Measurements from ENCODE around the gene RAB4A. TPM values are rescaled to one million over a fixed set of nuclear protein-coding genes. Genes with fewer than 3 reads are reported as not detected.
A peak's percentile ranks its signal among the peaks of the same experiment; 100 is the strongest.

The RAB4A gene
- polyA plus RNA-seq, 3 donors = 22.3 to 34.8 (median 34.5) TPM

DNA sequence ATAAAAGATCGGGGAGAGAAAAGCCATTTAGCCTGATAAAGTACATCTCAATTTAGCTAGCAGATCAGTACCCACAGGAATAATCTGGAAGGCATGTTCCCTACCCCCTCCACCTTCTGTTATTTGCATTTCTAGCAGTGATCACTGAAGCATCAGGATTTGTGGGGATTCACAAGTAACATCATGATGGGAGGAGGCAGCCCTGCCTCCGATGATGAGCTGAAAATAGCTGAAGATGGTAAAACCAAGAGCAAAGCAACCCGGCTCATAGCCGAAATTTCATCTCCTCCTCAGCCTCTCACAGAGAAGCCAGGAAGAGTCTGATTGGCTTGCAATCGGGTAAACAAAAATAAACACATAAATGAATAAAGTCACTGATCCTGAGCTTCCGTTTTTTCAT, 69.6 kb downstream of the RAB4A start:
- H3K27me3 Mint-ChIP-seq (ENCODE audit: low read depth in 3 of 3) = peaks cover 0 to 3% (median 2%) of the 10 kb centered on the region in 3 donors
- peak overlapping the region in 4 of 7 donors; percentile 69 to 94 (median 84) for H3K27ac Mint-ChIP-seq
- no peaks in the 10 kb centered on the region for H3K9me3 ChIP-seq (replicated peaks in 1 of 2; ENCODE audit: control insufficient read depth in 1 of 2, insufficient read depth in 1 of 2, low read length in 2 of 2)
- H3K9ac ChIP-seq (ENCODE audit: insufficient read depth, low read length, poor library complexity, severe bottlenecking) = no peak overlapping the region
- 88% methylated on average over 3 of the region's 6 CpGs for WGBS (ENCODE audit: insufficient coverage)
- H4K20me1 ChIP-seq (ENCODE audit: insufficient read depth, low read length) = peaks cover 30% of the 10 kb centered on the region
- no peak for DNase-seq
- no peak overlapping the region for H3K27ac ChIP-seq (ENCODE audit: low read depth in 1 of 2, low read length in 2 of 2)
- H3K4me2 ChIP-seq (replicated peaks; ENCODE audit: extremely low read depth, low read length, poor library complexity, severe bottlenecking) = peak overlapping the region; percentile 93
- H2AFZ ChIP-seq (ENCODE audit: insufficient read depth, low read depth, low read length, poor library complexity, severe bottlenecking) = no peak overlapping the region
- H3K4me1 Mint-ChIP-seq = peaks cover 57% of the 10 kb centered on the region
- intact Hi-C loops (cut with micrococcal nuclease) = loop anchor here (5.0 kb wide), 2 partner anchors 68 to 73 kb away; partner anchors contain the start of gene RAB4A (in 1 of the 2)
- H3K27me3 ChIP-seq (ENCODE audit: control insufficient read depth in 2 of 2, insufficient read depth in 2 of 2, low read length in 2 of 2) = no peaks in the 10 kb centered on the region
- H3K4me1 ChIP-seq (ENCODE audit: control insufficient read depth in 1 of 2, insufficient read depth in 2 of 2, low read length in 2 of 2) = peaks cover 38 to 56% of the 10 kb centered on the region in 2 donors
- H3K79me2 ChIP-seq (ENCODE audit: insufficient read depth, low read length) = peaks cover 66% of the 10 kb centered on the region
- peaks cover 2% of the 10 kb centered on the region in 2 donors for H3K36me3 ChIP-seq (replicated peaks in 1 of 2; ENCODE audit: control insufficient read depth in 1 of 2, insufficient read depth in 2 of 2, low read length in 2 of 2)
- TF ChIP-seq, protein P1, sequence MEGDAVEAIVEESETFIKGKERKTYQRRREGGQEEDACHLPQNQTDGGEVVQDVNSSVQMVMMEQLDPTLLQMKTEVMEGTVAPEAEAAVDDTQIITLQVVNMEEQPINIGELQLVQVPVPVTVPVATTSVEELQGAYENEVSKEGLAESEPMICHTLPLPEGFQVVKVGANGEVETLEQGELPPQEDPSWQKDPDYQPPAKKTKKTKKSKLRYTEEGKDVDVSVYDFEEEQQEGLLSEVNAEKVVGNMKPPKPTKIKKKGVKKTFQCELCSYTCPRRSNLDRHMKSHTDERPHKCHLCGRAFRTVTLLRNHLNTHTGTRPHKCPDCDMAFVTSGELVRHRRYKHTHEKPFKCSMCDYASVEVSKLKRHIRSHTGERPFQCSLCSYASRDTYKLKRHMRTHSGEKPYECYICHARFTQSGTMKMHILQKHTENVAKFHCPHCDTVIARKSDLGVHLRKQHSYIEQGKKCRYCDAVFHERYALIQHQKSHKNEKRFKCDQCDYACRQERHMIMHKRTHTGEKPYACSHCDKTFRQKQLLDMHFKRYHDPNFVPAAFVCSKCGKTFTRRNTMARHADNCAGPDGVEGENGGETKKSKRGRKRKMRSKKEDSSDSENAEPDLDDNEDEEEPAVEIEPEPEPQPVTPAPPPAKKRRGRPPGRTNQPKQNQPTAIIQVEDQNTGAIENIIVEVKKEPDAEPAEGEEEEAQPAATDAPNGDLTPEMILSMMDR (IDR thresholded peaks at IDR 0.05) = no peak
- peak overlapping the region in 1 of 3 experiments; percentile 84 for H3K4me3 ChIP-seq (replicated peaks in 1 of 3; ENCODE audit: low read depth in 2 of 3, low read length in 3 of 3)
- H3K9me3 Mint-ChIP-seq = peaks cover 0 to 6% (median 4%) of the 10 kb centered on the region in 7 donors
- H3K4me3 Mint-ChIP-seq = peak overlapping the region; percentile 91 to 93
- H3K36me3 Mint-ChIP-seq = peaks cover 5 to 11% of the 10 kb centered on the region in 2 donors

- under 1% methylated on average over 89 of the region's 103 CpGs for WGBS (ENCODE audit: insufficient coverage)
- H3K27ac Mint-ChIP-seq = peak overlapping the region; percentile 87 to 97 (median 94)
- intact Hi-C loops (cut with micrococcal nuclease) = loop anchor here (2.0 to 5.0 kb wide), 3 partner anchors 70 to 171 kb away; partner anchors contain the start of gene RAB4A (in 1 of the 2)
- Histone ChIP-seq H3K4me2 (replicated peaks; ENCODE audit: extremely low read depth, low read length, poor library complexity, severe bottlenecking) (peak overlapping the region; percentile 93), H4K20me1 (ENCODE audit: insufficient read depth, low read length) (peaks cover 21% of the 10 kb centered on the region), H3K27ac (ENCODE audit: low read depth in 1 of 2, low read length in 2 of 2) (peak overlapping the region; percentile 69 to 79), H3K79me2 (ENCODE audit: insufficient read depth, low read length) (peaks cover 51% of the 10 kb centered on the region), H3K36me3 (replicated peaks in 1 of 2; ENCODE audit: control insufficient read depth in 1 of 2, insufficient read depth in 2 of 2, low read length in 2 of 2) (no peaks in the 10 kb centered on the region), H3K4me3 (replicated peaks in 1 of 3; ENCODE audit: low read depth in 2 of 3, low read length in 3 of 3) (peak overlapping the region; percentile 47 to 93 (median 84)), H3K27me3 (ENCODE audit: control insufficient read depth in 2 of 2, insufficient read depth in 2 of 2, low read length in 2 of 2) (no peaks in the 10 kb centered on the region), H2AFZ (ENCODE audit: insufficient read depth, low read depth, low read length, poor library complexity, severe bottlenecking) (peak overlapping the region; percentile 96), H3K4me1 (ENCODE audit: control insufficient read depth in 1 of 2, insufficient read depth in 2 of 2, low read length in 2 of 2) (peaks cover 38 to 56% of the 10 kb centered on the region in 2 donors), H3K9me3 (replicated peaks in 1 of 2; ENCODE audit: control insufficient read depth in 1 of 2, insufficient read depth in 1 of 2, low read length in 2 of 2) (no peaks in the 10 kb centered on the region), H3K9ac (ENCODE audit: insufficient read depth, low read length, poor library complexity, severe bottlenecking) (peak overlapping the region; percentile 93)
- DNase-seq = peak; percentile 80 to 89 (median 83)
- peaks cover 0 to 6% (median 4%) of the 10 kb centered on the region in 7 donors for H3K9me3 Mint-ChIP-seq
- TF ChIP-seq, protein P1 (IDR thresholded peaks at IDR 0.05) = no peak
- H3K4me1 Mint-ChIP-seq = peaks cover 54% of the 10 kb centered on the region
- peak overlapping the region; percentile 91 to 93 for H3K4me3 Mint-ChIP-seq
- H3K27me3 Mint-ChIP-seq (ENCODE audit: low read depth in 3 of 3) = peaks cover 4 to 11% (median 8%) of the 10 kb centered on the region in 3 donors
- H3K36me3 Mint-ChIP-seq = peaks cover 5 to 6% of the 10 kb centered on the region in 2 donors
Measured at GRCh38 chr1:229341774-229342655, 71.1 kb downstream of the RAB4A start.

Measured in CD14-positive monocyte (primary cell).